ENCODE measurements around the gene KIAA1328.

- TF ChIP-seq CTCF (IDR thresholded peaks at IDR 0.05; ENCODE audit: insufficient read depth, low read length), result no peak
- TF ChIP-seq POLR2AphosphoS5 (IDR thresholded peaks at IDR 0.05; ENCODE audit: low read depth), result no peak
- TF ChIP-seq, protein P1, sequence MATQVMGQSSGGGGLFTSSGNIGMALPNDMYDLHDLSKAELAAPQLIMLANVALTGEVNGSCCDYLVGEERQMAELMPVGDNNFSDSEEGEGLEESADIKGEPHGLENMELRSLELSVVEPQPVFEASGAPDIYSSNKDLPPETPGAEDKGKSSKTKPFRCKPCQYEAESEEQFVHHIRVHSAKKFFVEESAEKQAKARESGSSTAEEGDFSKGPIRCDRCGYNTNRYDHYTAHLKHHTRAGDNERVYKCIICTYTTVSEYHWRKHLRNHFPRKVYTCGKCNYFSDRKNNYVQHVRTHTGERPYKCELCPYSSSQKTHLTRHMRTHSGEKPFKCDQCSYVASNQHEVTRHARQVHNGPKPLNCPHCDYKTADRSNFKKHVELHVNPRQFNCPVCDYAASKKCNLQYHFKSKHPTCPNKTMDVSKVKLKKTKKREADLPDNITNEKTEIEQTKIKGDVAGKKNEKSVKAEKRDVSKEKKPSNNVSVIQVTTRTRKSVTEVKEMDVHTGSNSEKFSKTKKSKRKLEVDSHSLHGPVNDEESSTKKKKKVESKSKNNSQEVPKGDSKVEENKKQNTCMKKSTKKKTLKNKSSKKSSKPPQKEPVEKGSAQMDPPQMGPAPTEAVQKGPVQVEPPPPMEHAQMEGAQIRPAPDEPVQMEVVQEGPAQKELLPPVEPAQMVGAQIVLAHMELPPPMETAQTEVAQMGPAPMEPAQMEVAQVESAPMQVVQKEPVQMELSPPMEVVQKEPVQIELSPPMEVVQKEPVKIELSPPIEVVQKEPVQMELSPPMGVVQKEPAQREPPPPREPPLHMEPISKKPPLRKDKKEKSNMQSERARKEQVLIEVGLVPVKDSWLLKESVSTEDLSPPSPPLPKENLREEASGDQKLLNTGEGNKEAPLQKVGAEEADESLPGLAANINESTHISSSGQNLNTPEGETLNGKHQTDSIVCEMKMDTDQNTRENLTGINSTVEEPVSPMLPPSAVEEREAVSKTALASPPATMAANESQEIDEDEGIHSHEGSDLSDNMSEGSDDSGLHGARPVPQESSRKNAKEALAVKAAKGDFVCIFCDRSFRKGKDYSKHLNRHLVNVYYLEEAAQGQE (IDR thresholded peaks at IDR 0.05; ENCODE audit: insufficient replicate concordance, low read depth), result no peak
- TF ChIP-seq SPI1 (IDR thresholded peaks at IDR 0.05; ENCODE audit: borderline replicate concordance, low read depth), result no peak
- TF ChIP-seq GABPA (IDR thresholded peaks at IDR 0.05; ENCODE audit: low read depth), result no peak
Observed at GRCh38 chr18:36856815-36857214, 27.9 kb downstream of the KIAA1328 start.
